Stimulated activated CD8-positive, alpha-beta memory T cell treated with anti-CD3 and anti-CD28 coated beads, Interleukin-15, amount 100 ng/mL, for 48 hours (primary cell): ENCODE data around the gene EBF3.

Experiments
- DNase-seq, 2 donors: peaks; one replicate each; pipeline ENCODE4 v3.0.0-alpha.2; 2020; ENCODE audit warnings: low read depth in 2 of 2

The EBF3 gene

DNA sequence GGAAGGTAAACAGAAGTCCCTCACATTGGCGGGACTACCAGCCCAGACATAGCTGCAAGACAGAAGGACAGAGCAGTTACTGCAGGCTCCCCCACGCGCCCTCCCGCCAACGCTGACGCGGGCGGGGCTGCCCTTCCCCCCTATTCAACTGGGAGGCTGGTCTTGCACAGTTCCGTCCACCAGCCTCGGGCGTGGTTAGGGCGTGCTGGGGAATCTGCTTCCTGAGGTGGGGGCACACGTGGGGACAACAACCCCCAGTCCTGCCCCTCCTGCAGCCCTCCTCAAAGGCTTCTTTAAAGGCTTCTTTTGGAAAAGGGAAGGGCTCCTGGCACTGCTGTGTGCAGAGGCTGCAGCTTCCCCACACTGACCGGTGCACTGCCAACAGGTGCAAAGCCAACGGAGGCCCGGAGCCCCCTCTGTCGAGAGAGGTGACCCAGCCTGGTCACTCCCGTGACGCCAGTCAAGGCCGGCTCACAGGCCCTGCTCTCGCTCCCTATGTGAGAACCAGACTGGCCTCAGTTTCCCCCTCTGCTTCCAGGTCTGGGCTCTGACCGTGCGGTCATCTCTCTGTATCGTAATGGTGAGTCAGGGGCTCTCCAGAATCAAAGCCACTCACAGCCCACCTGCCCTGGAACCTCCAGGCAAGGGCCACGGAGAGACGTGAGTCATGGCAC, 126.0 kb downstream of the EBF3 start:
- DNase-seq: no peak

- DNase-seq: no peak
Measured at GRCh38 chr10:129836253-129836652, 127.8 kb downstream of the EBF3 start.

- no peak for DNase-seq
Measured at GRCh38 chr10:129833994-129834739, 129.9 kb downstream of the EBF3 start.

- no peak for DNase-seq
Measured at GRCh38 chr10:129833468-129833950, 130.6 kb downstream of the EBF3 start.

DNA sequence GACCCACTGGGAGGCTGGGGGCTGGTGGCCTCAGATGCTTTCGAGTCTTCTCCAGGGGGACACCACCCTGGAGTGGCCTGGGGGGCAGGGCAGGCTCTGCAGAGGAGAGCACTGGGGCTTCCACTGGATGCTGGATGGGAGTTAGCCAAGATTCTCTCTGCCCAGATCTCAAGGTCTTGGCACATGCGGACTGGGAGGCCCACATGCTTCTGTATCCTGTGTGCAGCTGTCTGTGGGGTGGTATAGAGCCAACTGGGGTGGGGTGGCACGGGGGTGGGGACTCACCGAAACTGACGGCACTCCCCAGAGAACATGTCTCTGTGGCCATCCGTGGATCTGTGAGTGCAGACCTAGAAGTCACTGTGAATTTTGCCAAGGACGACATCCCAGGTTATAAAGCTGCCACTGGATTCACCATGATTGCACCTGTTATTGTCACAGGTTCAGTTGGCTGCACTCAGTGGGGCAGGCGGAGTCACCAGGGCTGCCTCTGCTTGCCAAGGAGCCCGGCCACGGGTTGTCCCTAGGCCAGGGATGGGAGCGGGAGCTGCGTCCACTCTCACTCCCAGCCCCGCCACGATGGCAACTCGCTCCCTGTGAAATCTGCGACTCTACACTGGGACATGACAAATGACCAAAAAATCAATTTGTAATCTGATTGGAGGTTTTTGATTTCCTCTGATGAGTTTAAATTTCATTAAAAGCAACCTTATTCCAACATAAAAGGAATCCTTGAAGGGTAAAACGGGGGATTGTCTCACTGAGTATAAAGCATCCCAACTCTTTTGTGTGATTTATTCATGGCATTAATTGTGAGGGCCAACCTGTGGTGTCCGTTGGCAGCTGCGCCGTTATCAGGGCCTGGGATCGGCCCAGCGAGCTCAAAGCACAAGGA, 131.3 kb downstream of the EBF3 start:
- DNase-seq: no peak

DNA sequence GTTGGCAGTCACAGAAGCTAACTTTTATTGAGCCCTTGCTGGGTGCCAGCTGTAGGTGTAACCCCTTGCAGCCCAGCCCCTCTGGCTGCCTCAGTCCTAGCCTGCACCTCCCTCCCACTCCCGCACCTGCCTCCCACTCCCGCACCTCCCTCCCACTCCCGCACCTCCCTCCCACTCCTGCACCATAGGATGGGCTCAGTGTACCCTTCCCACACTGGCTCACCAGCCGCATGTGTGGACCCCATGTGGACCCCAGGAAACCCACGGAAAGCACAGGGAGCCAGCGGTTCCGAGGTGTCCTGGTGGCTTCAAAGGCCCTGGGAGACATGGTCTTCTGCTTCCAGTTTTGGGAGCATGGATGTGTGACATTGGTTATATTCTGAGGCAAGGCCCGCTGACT, 132.9 kb downstream of the EBF3 start:
- no peak for DNase-seq

DNA sequence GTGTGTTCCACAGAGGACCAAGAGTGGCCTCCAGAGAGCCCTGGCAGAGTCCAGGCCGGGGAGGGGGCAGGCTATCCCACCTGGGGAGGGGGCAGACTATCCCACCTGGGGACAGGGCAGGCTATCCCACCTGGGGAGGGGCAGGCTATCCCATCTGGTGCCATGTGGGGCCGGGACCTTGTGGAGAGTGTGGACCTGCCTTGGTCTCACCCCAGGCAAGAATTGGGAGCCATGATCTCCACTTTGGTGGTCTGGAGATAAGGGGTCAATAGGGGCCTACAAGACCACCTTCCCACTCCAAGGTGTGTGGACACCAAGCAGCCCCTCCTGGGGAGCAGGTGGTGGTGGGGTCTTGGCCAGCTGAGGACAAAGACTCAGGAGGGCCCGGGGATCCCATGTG, 138.2 kb downstream of the EBF3 start:
- no peak for DNase-seq

- no peak for DNase-seq
Measured at GRCh38 chr10:129825221-129825620, 138.9 kb downstream of the EBF3 start.

DNA sequence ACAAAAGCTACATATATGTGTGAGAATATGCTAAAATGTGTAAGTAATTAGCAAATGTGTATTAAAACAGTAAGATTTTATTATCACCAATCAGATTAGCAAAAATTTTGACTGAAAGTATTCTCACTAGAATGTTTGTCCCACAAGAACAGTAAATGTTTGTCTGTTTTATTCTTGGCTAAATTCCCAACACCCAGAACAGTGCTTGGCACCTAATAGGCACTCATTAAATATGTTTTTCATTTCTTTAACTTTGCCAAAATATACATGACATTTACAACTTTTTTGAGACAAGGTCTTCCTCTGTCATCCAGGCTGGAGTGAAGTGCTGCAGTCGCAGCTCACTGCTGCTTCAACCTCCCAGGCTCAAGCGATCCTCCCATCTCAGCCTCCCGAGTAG, 143.6 kb downstream of the EBF3 start:
- no peak for DNase-seq

- DNase-seq: no peak
Measured at GRCh38 chr10:129816656-129817045, 147.4 kb downstream of the EBF3 start.

DNA sequence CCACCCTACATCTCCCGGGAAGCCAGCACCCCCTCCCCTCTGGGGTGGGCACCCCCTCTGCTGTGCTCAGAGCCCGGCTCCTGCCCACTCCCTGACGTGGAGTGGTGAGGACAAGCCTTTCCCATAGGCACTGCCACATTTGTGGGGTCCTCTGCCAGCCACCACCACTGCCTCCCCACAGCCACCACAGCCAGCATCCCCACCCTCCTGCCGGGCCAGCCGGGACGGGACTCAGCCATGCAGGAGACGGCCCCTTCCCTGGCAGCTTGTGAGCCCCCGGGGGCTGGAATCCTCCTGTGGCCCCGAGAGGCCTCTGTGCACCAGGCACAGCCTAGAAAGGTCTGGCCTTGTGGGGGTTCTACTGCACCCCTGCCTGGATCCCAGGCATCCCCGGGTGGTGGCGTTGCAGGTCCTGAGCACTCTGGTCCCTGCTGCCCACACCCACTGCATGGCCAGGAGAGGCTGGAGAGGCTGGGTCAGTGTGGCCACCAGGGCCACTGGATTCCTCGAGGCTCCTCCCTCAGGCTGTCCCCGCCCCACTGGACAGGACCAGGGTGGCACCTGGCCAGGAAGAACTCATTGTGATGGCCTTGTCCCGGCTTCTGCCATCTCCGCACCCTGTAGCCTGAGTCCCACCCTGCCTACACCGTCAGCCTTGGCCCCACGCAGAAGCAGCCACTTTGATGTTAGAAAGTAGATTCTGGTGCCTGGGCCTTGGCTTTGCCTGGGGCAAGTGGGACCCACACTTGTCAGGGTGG, 148.0 kb downstream of the EBF3 start:
- no peak for DNase-seq

GRCh38 chr10:129814681-129815646, 149.1 kb downstream of the EBF3 start:
- DNase-seq: no peak

DNA sequence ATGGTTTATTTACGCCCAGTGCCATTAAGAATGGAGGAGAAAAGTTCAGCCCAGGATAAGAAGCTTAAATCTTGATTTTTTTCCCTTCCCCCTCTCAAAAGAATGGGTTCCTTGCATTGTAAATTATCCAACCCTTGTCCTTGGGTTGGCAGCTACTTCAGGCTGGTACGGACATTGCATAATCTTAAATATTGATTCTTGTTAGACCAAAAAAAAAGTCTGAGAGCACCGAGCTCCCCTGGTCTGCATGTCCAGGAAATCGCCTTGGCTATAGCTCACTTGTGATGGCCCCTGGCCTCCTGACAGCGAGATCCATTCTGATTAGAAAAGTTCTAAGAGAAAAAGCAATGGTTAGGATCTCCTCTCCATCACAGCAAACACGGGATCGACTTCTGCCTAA, 151.7 kb downstream of the EBF3 start:
- no peak for DNase-seq

- DNase-seq: no peak
Measured at GRCh38 chr10:129811208-129811607, 152.9 kb downstream of the EBF3 start.

DNA sequence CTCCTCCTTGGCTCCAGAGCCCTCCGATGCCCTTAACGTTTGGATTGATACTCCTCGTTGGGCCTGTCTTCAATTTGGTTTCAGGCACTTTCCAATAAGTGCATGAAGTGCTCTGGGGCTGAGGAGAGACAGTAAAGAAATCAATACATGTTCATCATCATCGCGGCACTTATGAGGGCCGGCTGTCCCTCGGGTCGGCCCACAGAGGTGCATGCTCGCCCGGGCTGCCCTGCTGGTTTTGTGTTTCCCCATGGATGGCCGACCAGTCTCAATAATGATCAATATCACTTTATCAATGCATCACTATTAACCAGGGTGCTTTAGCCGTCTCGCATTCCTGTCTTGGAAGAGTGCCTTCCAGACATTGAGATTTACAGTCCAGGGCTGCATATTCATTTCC, 154.2 kb downstream of the EBF3 start:
- DNase-seq: no peak

DNA sequence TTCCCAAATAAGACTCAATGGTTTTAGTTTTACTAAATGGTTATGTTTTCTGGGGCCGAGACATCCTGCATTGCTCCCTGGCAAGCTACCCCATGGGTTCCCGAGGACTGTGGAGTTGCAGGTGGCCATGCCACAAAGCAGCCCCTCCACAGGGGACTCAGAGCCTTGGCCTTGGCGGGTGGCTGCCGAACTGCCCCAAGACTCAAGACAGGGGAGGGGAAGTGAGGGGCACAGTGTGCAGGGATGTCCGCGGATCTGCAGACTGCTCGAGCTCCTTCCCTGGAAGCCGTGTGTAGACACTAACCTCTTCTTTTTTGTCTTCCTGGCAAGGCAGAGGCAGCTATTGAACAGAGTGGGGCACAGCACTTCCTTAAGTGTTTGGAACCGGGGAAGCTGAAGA, 154.6 kb downstream of the EBF3 start:
- DNase-seq: no peak

- DNase-seq: no peak
Measured at GRCh38 chr10:129808092-129808983, 155.7 kb downstream of the EBF3 start.

- no peak for DNase-seq
Measured at GRCh38 chr10:129807211-129807610, 156.9 kb downstream of the EBF3 start.

DNA sequence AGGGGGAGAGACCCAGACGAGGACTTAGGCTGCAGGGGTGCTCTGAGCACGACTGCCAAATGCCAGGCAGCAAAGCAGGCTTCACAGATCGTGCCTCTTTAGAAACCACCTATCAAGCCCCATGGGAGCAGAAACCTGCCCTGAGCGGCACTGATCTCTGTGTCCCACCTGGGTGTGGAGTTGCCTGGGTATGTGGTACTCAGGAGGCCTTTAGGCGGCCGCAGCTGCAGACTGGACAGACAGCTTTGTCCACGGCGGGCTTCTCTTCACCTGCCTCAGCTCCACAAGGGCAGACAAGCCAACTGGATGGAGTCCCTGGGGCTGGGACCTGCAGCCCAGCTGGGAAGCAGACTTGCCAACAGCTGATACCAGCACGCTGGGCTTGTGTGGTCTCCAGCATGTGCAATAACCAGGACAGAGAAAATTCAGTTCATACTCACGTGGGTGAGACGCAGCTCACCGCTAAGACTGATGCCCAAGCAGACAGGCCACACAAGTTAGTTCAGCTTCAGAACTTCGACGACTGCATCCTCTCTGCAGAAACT, 163.2 kb downstream of the EBF3 start:
- no peak for DNase-seq
